DMS79 (cell line): Measurements from ENCODE around the gene ANO6.

Source experiments
- DNase-seq: peaks from one replicate; lab custom pipeline; 2025; lab: John Stamatoyannopoulos, UW

Gene ANO6

GRCh38 chr12:45406988-45407850 is 191.3 kb downstream of the ANO6 start:
- DNase-seq: no peak

DNA sequence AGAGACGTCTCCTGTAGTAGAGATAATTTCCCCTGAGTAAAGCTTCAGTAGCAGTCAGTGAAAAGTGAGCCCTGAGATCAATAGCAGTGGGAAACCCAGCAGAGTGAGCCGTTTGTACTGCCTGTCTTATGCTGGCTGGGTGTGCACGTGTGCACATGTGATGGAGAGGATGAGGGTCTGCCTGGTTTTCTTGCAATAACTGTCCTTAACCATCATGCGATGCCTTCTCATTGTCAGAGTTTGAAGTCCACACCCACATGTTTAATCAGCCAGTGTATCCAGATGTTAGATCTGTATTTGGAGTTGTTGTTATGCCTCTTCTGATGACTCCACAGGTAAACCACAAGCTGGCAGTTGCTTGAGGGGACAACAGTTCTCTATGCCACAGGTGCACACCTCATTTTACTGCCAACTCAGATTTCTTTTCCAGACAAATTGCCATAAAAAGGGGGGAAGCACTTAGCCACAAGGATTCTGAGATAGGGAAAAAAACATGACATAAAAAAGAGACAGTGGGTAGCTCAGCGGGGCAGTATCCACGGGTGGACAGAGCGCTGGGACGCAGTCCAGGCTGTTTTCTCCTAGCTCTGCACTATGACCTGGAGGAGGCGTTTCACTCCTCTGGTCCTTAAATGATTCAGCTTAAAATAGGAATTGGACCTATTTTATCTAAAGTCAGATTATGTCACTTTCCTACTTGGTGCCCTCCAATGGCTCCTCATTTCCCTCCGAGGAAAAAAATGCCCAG is 192.3 kb downstream of the ANO6 start:
- no peak for DNase-seq

GRCh38 chr12:45408729-45409114 is 192.8 kb downstream of the ANO6 start:
- DNase-seq: no peak

GRCh38 chr12:45409966-45410365 is 194.1 kb downstream of the ANO6 start:
- no peak for DNase-seq

DNA sequence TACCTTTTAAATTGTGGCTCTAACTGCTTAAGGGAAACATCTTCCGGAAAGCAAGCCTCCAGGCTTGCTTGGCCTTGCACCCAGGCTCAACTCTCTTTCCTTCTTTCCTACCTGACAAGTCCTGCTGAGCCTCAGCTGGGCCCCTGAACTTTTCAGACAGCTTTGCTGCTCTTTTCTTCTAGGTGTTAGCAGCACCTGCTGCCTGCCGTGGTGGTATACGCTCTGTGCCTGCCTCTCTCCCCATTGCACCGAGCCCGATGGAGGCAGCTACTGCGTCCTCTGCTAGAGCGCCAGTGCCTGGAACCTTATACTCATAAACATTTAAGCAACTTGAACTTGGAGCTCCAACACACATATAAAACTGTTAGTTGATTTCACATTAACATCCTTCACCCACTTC is 195.7 kb downstream of the ANO6 start:
- no peak for DNase-seq

GRCh38 chr12:45415393-45415817 is 199.5 kb downstream of the ANO6 start:
- no peak for DNase-seq

GRCh38 chr12:45416126-45416525 is 200.2 kb downstream of the ANO6 start:
- no peak for DNase-seq

GRCh38 chr12:45418520-45418919 is 202.6 kb downstream of the ANO6 start:
- no peak for DNase-seq

DNA sequence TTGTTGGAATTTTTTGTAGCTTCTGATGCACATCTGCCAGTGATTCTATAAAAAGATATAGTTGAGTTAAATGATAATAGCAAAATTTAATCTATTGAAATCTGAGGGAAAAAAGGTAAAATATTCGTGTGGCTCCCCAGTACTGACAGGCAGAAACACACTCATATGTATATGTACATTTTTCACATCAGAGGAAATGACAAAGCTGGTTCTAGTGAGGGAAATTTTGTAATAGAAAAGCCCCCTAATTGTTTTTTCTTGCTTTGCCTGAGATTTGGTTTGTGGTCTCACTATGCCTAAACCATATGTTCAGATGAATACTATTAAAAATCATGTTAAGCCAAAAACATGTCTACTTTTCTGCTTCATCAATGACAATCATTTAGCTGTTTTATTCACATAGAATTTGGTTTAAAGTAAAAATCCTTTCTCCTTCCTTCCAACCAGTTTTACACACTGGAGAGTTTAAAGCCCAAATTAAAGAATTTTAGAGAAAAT is 203.5 kb downstream of the ANO6 start:
- DNase-seq: no peak

DNA sequence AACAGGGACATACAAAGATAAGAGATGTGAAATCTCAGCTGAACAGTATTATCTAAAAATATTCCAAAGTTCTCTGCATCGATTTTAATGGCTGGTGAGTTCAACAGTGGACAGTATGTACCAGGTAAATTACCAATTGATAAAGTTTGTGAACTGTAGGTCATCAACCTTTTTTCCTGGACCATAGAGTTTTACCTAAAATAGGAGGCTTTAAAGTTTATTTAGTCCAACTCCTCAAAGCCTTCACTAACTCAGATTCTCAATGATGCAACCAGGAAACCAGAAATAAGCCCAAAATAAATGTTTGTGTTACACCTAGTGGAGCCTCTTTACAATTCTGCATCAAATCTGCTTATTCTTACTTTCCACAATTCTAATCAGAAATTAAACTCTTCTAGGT is 205.8 kb downstream of the ANO6 start:
- no peak for DNase-seq

DNA sequence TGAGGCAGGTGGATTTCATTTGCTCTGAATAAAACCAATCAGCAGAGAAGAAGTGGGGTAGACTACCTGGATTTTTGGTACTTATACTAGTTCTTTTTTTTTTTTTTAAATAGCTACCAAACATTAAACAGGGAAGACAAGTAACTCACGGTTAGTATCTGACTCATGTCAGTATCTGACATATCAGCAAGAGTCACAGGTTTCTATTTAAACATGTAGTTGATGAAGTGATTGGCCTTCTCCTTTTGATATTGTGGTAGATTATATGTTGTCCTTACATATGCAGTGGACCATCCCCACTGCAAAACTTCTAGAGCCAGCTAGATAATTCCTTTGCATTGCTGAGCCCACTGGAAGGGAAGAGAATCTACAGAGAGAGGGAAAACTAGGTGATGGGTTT is 208.0 kb downstream of the ANO6 start:
- no peak for DNase-seq

DNA sequence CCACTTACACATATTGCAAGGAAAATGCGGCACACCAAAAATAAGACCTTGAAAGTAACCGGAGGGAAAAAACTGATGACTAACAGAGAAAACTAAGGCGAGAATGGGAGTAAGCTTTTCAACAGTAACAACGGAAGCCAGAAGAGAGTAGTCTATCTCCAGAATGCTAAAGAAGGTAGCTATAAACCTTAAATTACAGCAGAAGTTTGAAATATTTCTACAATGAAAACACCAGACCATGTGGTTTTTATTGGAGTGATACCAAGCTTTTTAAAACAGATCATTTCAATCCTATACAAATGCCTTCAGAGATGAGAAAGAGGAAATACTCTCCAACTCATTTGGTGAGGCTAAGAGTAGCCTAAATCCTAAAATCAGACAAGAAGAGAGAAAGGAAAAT is 209.5 kb downstream of the ANO6 start:
- no peak for DNase-seq

GRCh38 chr12:45426294-45426693 is 210.4 kb downstream of the ANO6 start:
- no peak for DNase-seq

- DNase-seq: no peak
Measured at GRCh38 chr12:45427042-45427441, 211.1 kb downstream of the ANO6 start.

DNA sequence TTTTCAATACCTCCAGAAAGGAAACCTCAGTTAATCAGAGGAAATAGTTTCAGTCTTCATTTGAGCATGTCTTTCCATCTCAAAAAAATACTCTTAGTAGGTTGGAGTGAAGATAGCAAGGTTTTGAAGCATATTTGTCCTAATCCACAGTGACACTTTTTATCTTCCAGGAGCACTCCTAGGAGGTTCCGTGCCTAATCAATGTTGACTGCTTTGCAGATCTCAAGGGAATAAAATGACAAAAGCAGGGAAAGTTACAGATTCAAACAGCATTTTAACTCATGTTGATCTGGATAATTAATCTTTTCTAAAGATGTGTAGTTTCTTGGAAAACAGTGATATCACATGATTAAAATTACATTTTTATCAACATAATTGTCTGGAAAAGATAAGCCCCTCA is 213.9 kb downstream of the ANO6 start:
- DNase-seq: no peak

DNA sequence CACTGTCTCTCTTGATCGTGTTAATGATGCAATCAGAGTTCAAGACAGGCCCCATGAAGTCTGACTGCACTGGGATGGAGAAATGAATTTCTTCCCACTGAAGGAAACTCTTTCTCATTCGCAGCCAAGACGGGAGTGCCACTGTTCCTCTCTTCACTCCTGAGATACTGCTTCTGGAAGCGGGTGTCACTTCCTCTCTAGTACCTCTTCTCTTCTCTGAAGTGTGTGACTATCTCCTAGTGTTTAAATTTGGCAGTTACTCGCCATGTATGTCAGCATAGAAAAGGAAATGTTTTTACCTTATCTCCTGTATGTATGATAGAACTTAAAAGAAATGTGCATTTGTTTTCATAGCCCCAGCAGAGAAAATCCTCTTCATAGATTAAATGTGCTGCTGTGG is 215.2 kb downstream of the ANO6 start:
- DNase-seq: no peak

GRCh38 chr12:45432710-45433109 is 216.8 kb downstream of the ANO6 start:
- no peak for DNase-seq

DNA sequence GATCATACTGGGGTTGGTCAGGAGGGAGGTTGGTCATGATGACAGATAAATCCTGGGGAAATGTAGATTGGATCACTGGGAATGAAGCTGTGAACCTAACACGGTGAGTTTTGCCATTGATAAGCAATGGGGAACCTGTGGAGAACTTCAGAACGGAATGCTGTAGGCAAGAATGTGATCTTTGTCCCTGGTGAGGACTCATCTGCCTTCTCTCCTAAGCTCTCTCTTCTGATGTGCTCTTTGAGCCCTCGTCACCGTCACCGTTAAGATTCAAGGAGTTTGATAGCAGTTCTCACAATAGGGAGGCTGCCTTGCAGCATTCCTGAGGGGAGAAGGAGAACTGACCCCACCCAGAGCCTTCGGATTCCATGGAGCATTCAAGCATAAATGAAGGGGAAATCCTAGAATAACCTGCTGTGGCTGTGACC is 217.6 kb downstream of the ANO6 start:
- no peak for DNase-seq

DNA sequence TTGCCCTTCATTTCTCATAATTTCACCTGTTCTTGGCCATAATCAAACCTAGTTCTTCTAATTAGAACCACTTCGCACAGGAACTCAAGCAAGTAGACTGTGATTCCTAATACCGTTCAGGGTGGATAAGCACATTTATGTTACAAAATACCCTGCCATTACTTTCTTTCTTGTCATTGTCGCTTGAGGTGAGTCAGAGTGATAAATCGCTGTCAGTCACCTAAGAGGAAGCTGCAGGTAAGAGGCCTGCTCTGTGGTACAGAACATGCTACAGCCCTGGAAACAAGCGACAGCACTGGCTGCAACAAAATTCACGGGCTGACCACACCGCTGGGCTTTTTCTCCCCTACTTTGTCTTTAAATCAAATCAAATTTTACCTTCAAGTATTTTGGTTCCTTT is 218.2 kb downstream of the ANO6 start:
- DNase-seq: no peak

DNA sequence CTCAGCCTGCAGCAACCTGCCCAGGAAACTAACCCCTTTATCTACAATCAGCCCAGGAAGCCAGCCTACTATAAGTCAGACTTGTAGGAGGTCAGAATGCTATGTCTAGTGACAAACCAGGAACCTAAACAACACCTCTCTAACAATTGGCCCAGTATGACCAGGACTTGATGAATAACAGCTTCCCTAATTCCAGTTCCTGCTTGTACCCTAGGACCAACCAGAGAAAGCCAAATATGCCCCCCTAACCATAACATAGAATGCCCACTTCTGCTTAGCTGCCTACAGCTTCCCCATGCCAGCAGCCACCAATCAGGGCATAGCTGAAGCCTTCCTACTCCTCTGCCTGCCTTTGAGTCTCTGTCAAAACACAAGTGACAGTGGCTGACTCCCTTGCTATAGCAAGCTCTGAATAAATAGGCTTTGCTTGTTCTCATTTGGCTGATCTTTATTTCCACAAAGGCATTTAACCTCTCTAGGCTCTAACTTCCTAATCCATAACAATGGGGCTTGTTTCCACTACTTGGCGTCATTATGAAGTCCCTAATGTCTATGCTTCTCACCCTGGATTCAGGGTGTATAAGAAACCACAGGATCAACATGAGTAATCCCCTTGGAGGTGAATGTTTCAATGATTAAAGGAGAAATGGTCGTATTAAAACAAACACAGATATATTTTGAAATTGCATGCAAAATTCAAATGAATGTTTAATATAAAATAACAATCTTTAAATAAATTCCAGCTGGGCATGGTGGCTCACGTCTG is 220.2 kb downstream of the ANO6 start:
- no peak for DNase-seq

GRCh38 chr12:45439039-45439438 is 223.1 kb downstream of the ANO6 start:
- DNase-seq: no peak

- DNase-seq: no peak
Measured at GRCh38 chr12:45446013-45446412, 230.1 kb downstream of the ANO6 start.
